ENCODE results near the gene PPP6R2.

Gene PPP6R2

DNA sequence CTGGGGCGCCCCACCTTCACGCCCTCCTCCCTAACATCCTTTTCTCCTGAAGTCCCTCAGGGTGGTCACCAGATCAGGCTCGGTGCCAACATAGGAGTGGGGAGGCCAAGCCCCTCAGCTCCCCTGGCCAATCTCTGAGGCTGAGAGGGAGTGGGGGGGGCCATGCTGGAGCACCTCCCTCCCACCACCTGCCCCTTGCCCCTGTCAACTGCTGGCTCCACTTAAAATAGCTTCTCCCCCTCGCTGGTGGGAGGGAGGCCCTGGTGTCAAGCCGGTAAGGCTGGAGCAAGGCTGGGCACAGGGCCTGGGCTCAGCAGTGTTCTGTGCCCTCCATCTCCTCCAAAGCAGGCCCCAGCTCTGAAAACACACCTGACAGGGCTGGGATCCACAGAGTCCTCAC is 40.6 kb upstream of the PPP6R2 start:
- Histone ChIP-seq H3K27me3 (ENCODE audit: insufficient read depth, low read length, poor library complexity, severe bottlenecking) (no peaks in the 10 kb centered on the region), H3K4me1 (ENCODE audit: insufficient read depth, low read length, poor library complexity, severe bottlenecking) (peaks cover 55% of the 10 kb centered on the region), H3K9me2 (replicated peaks; ENCODE audit: low read depth, low read length) (no peaks in the 10 kb centered on the region), H3K9me3 (ENCODE audit: insufficient read depth, low read depth, low read length) (no peaks in the 10 kb centered on the region), H3K79me2 (ENCODE audit: insufficient read depth, low read length) (peaks cover 50% of the 10 kb centered on the region), H3K9ac (ENCODE audit: low read depth, low read length, poor library complexity, severe bottlenecking) (peak overlapping the region; percentile 63), H2AFZ (ENCODE audit: low read length) (no peak overlapping the region), H4K20me1 (ENCODE audit: insufficient read depth, low read length, poor library complexity, severe bottlenecking) (peaks cover 10% of the 10 kb centered on the region), H3F3A (ENCODE audit: low read depth) (no peaks in the 10 kb centered on the region), H3K36me3 (ENCODE audit: insufficient read depth, low read length) (no peaks in the 10 kb centered on the region), H3K4me3 (ENCODE audit: low read length, poor library complexity, severe bottlenecking) (no peak overlapping the region), H3K4me2 (ENCODE audit: low read depth, low read length, poor library complexity, severe bottlenecking) (peak overlapping the region; percentile 81)
- TF ChIP-seq, protein P1, sequence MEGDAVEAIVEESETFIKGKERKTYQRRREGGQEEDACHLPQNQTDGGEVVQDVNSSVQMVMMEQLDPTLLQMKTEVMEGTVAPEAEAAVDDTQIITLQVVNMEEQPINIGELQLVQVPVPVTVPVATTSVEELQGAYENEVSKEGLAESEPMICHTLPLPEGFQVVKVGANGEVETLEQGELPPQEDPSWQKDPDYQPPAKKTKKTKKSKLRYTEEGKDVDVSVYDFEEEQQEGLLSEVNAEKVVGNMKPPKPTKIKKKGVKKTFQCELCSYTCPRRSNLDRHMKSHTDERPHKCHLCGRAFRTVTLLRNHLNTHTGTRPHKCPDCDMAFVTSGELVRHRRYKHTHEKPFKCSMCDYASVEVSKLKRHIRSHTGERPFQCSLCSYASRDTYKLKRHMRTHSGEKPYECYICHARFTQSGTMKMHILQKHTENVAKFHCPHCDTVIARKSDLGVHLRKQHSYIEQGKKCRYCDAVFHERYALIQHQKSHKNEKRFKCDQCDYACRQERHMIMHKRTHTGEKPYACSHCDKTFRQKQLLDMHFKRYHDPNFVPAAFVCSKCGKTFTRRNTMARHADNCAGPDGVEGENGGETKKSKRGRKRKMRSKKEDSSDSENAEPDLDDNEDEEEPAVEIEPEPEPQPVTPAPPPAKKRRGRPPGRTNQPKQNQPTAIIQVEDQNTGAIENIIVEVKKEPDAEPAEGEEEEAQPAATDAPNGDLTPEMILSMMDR (conservative IDR thresholded peaks at IDR 0.05; ENCODE audit: low read length) = no peak
- TF ChIP-seq EZH2phosphoT487 (IDR thresholded peaks at IDR 0.05; ENCODE audit: borderline replicate concordance) = no peak

DNA sequence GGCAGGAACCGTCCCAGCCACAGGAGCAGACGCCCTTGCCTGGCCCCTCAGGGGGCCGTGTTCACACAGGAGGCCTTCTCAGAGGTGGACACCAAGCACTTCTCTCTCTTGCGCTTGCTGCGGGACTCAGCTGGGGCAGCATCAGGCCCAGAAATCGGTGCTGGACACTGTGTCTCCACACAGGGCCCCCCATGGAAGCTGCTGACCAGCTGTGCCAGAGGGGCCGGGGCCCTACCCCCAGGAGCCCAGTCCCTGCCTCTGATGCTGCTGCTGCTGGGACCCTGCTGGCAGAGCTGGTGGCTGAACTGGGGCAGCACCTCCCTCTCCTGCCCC is 39.6 kb upstream of the PPP6R2 start:
- no peaks in the 10 kb centered on the region for H3K9me3 ChIP-seq (ENCODE audit: insufficient read depth, low read depth, low read length)
- TF ChIP-seq, protein P1 (conservative IDR thresholded peaks at IDR 0.05; ENCODE audit: low read length) = no peak
- TF ChIP-seq EZH2phosphoT487 (IDR thresholded peaks at IDR 0.05; ENCODE audit: borderline replicate concordance) = no peak
- peak overlapping the region; percentile 81 for H3K4me2 ChIP-seq (ENCODE audit: low read depth, low read length, poor library complexity, severe bottlenecking)
- no peak overlapping the region for H2AFZ ChIP-seq (ENCODE audit: low read length)
- peak overlapping the region; percentile 63 for H3K9ac ChIP-seq (ENCODE audit: low read depth, low read length, poor library complexity, severe bottlenecking)
- H3K9me2 ChIP-seq (replicated peaks; ENCODE audit: low read depth, low read length) = no peaks in the 10 kb centered on the region
- H3K79me2 ChIP-seq (ENCODE audit: insufficient read depth, low read length) = peaks cover 50% of the 10 kb centered on the region
- H3K27me3 ChIP-seq (ENCODE audit: insufficient read depth, low read length, poor library complexity, severe bottlenecking) = no peaks in the 10 kb centered on the region
- H3F3A ChIP-seq (ENCODE audit: low read depth) = 0 out of 2 replicates have a peak, but pooled peaks cover 4% of the 10 kb centered on the region
- no peaks in the 10 kb centered on the region for H3K36me3 ChIP-seq (ENCODE audit: insufficient read depth, low read length)
- H3K4me1 ChIP-seq (ENCODE audit: insufficient read depth, low read length, poor library complexity, severe bottlenecking) = peaks cover 62% of the 10 kb centered on the region
- peak overlapping the region; percentile 64 for H3K4me3 ChIP-seq (ENCODE audit: low read length, poor library complexity, severe bottlenecking)
- H4K20me1 ChIP-seq (ENCODE audit: insufficient read depth, low read length, poor library complexity, severe bottlenecking) = peaks cover 10% of the 10 kb centered on the region

DNA sequence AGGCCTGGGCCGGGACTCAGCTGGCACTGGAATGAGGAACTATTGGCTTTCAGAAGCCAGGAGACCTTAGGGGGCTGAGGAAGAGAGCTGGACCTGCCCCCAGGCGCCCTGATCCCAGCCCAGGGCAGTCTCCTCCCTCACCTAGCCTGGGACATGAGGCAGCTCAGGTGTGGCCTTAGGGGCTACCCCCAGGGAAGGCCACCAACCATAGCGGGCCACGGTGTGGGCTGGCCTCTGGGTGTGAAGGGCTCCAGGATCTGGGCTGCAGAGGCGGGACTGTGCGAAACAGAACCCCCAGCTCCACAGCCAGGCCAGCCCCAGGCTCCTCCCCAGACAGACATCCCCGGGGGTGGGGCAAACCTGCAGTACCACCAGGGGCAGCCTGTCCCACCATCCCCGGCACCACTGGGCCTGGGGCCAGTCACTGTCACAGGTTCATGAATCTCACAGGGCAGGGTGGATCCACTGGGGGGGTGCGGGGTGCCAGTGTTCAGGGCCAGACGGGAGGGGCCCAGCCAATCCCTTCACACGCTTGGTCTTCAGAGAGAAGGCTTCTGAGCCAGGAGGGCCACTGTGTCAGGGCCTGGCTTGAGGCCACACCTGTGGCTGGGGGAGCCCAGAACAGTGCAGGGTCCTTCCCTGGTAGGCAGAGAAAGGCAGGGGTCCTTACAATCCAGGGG is 39.1 kb upstream of the PPP6R2 start:
- H3K9me3 ChIP-seq (ENCODE audit: insufficient read depth, low read depth, low read length) = no peaks in the 10 kb centered on the region
- H3K79me2 ChIP-seq (ENCODE audit: insufficient read depth, low read length) = peaks cover 50% of the 10 kb centered on the region
- no peak overlapping the region for H2AFZ ChIP-seq (ENCODE audit: low read length)
- no peaks in the 10 kb centered on the region for H3K36me3 ChIP-seq (ENCODE audit: insufficient read depth, low read length)
- H3K27me3 ChIP-seq (ENCODE audit: insufficient read depth, low read length, poor library complexity, severe bottlenecking) = no peaks in the 10 kb centered on the region
- H3K4me3 ChIP-seq (ENCODE audit: low read length, poor library complexity, severe bottlenecking) = peak overlapping the region; percentile 64
- H4K20me1 ChIP-seq (ENCODE audit: insufficient read depth, low read length, poor library complexity, severe bottlenecking) = peaks cover 10% of the 10 kb centered on the region
- peak overlapping the region; percentile 81 for H3K4me2 ChIP-seq (ENCODE audit: low read depth, low read length, poor library complexity, severe bottlenecking)
- 0 out of 2 replicates have a peak, but pooled peaks cover 5% of the 10 kb centered on the region for H3F3A ChIP-seq (ENCODE audit: low read depth)
- TF ChIP-seq EZH2phosphoT487 (IDR thresholded peaks at IDR 0.05; ENCODE audit: borderline replicate concordance) = no peak
- TF ChIP-seq, protein P1 (conservative IDR thresholded peaks at IDR 0.05; ENCODE audit: low read length) = no peak; the same call in 1 of the 2 replicates
- H3K4me1 ChIP-seq (ENCODE audit: insufficient read depth, low read length, poor library complexity, severe bottlenecking) = peaks cover 67% of the 10 kb centered on the region
- H3K9ac ChIP-seq (ENCODE audit: low read depth, low read length, poor library complexity, severe bottlenecking) = peak overlapping the region; percentile 63
- no peaks in the 10 kb centered on the region for H3K9me2 ChIP-seq (replicated peaks; ENCODE audit: low read depth, low read length)

Measured in Loucy (cell line).